GM12874 (cell line): ENCODE measurements around the gene SLC4A4.

Source experiments
- TF ChIP-seq, protein P1 (sequence below): IDR thresholded peaks from 2 replicates; pipeline ENCODE4 v1.5.1; 2011; ENCODE audit warnings: low read depth, mild to moderate bottlenecking, control low read depth, low read length, moderate library complexity; ENCODE audit not compliant: insufficient read depth

The SLC4A4 gene

DNA sequence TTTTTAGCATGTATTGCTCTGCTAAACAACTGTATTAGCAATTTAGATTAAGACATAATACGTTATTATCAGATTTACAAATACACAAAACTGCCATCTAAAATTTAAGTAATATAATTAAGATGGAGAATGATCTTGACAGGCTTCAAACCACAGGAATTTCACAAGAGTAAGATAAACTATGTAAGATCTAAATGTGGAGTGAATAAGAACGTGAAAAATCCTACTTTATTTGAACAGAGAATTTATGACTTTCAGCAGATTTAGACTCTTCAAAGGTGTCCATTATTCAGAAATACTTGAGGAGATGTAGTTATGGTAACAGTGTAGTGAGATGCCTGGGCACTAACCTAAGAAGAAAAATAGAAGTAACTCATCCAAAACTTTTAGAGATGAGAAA, 73.2 kb downstream of the SLC4A4 start:
- TF ChIP-seq, protein P1, sequence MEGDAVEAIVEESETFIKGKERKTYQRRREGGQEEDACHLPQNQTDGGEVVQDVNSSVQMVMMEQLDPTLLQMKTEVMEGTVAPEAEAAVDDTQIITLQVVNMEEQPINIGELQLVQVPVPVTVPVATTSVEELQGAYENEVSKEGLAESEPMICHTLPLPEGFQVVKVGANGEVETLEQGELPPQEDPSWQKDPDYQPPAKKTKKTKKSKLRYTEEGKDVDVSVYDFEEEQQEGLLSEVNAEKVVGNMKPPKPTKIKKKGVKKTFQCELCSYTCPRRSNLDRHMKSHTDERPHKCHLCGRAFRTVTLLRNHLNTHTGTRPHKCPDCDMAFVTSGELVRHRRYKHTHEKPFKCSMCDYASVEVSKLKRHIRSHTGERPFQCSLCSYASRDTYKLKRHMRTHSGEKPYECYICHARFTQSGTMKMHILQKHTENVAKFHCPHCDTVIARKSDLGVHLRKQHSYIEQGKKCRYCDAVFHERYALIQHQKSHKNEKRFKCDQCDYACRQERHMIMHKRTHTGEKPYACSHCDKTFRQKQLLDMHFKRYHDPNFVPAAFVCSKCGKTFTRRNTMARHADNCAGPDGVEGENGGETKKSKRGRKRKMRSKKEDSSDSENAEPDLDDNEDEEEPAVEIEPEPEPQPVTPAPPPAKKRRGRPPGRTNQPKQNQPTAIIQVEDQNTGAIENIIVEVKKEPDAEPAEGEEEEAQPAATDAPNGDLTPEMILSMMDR = no peak

DNA sequence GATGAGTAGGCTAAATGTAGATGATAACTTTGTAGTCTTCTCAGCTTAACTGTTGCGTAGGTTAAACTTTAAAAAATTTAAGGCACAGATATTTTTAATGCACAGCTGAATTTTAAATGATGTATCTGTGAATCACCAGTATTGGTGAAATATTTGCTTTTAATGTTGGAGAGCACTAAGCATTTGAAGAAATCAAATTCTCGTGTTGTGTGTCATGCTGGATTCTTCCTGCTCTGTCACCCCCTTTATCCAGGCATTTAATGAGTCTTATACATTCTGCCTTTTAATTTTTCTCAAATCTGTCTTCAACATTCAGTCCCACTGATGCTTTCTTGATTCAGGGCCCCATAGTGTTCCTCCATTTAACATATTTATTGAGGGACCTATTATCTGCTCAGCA, 76.7 kb downstream of the SLC4A4 start:
- TF ChIP-seq, protein P1 = no peak

GRCh38 chr4:71417150-71417549, 78.3 kb downstream of the SLC4A4 start:
- TF ChIP-seq, protein P1 = no peak

- TF ChIP-seq, protein P1 = no peak
Measured at GRCh38 chr4:71426381-71427042, 87.7 kb downstream of the SLC4A4 start.

GRCh38 chr4:71429106-71429505, 90.3 kb downstream of the SLC4A4 start:
- TF ChIP-seq, protein P1 = no peak

GRCh38 chr4:71429962-71430361, 91.1 kb downstream of the SLC4A4 start:
- TF ChIP-seq, protein P1 = no peak

GRCh38 chr4:71430609-71431008, 91.8 kb downstream of the SLC4A4 start:
- TF ChIP-seq, protein P1 = no peak
